ENCODE data around the gene PJA2.

DNA sequence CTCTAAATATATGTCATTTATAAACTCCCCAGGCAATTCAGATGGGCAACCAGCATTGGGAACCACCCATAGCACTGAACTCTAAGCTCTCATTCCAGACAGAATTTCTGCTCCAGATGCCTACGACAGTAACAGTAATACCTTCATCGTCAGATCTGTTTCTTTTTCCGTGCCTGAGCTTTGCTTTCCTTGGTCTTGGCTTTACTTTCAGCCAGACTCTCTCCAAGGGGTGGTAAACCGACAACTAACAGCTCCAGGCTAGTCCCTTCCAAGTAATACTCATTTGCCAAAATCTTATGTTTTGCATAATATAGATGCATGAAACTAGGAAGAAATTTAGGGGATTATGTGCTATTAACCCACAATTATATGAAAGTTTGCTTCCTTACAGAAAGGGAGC lies 102.3 kb downstream of the PJA2 start:
- TF ChIP-seq, protein P1, sequence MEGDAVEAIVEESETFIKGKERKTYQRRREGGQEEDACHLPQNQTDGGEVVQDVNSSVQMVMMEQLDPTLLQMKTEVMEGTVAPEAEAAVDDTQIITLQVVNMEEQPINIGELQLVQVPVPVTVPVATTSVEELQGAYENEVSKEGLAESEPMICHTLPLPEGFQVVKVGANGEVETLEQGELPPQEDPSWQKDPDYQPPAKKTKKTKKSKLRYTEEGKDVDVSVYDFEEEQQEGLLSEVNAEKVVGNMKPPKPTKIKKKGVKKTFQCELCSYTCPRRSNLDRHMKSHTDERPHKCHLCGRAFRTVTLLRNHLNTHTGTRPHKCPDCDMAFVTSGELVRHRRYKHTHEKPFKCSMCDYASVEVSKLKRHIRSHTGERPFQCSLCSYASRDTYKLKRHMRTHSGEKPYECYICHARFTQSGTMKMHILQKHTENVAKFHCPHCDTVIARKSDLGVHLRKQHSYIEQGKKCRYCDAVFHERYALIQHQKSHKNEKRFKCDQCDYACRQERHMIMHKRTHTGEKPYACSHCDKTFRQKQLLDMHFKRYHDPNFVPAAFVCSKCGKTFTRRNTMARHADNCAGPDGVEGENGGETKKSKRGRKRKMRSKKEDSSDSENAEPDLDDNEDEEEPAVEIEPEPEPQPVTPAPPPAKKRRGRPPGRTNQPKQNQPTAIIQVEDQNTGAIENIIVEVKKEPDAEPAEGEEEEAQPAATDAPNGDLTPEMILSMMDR (IDR thresholded peaks at IDR 0.05), result no peak
- TF ChIP-seq POLR2A (IDR thresholded peaks at IDR 0.05), result no peak
